Natural killer cell (primary cell): ENCODE data around the gene PCDHGA1. TPM values are rescaled to one million over a fixed set of nuclear protein-coding genes. Genes with fewer than 3 reads are reported as not detected.
"Not testable (repeated sequence)": the region's sequence is repeated elsewhere in the genome, so short reads cannot be mapped to it uniquely, and the experiment has no call there.

ENCODE experiments used
- ATAC-seq, 3 donors: fragments of 150-1000 bp in 2 of 3; fragments of 200-7000 bp in 1 of 3; cut with Tn5 transposase; 1 replicate in 1 of 3; 2 replicates in 2 of 3; pipeline ENCODE4 v1.10.0; 2021; ENCODE audit warnings: mild to moderate bottlenecking in 2 of 3, moderate library complexity in 2 of 3
- DNase-seq, 2 donors: peaks; one replicate each; pipeline versions ENCODE4 v3.0.0 to v3.0.0-alpha.2; 2013 to 2021; ENCODE audit warnings: mixed read lengths in 1 of 2
- H3K27ac ChIP-seq: one replicate; pipeline ENCODE4 v1.5.1; 2013; ENCODE audit warnings: mild to moderate bottlenecking, low read length
- H3K27me3 ChIP-seq: one replicate; pipeline ENCODE4 v1.6.1; 2013; ENCODE audit warnings: low read length; ENCODE audit not compliant: control insufficient read depth, insufficient read depth
- H3K36me3 ChIP-seq: one replicate; pipeline ENCODE4 v1.6.1; 2013; ENCODE audit warnings: low read length; ENCODE audit not compliant: control insufficient read depth, insufficient read depth
- H3K4me1 ChIP-seq: one replicate; pipeline ENCODE4 v1.6.1; 2013; ENCODE audit warnings: low read length; ENCODE audit not compliant: control insufficient read depth, insufficient read depth
- H3K4me3 ChIP-seq: one replicate; pipeline ENCODE4 v1.5.1; 2013; ENCODE audit warnings: low read length
- H3K9me3 ChIP-seq: one replicate; pipeline ENCODE4 v1.6.1; 2013; ENCODE audit warnings: low read length; ENCODE audit not compliant: control insufficient read depth, insufficient read depth
- H3K27ac Mint-ChIP-seq, 2 donors: one replicate each; pipeline ENCODE4 v1.8.0; 2022; ENCODE audit warnings: mild to moderate bottlenecking in 2 of 2, mixed read lengths in 2 of 2, moderate library complexity in 1 of 2
- H3K27me3 Mint-ChIP-seq, 2 donors: one replicate each; pipeline ENCODE4 v1.8.0; 2022; ENCODE audit warnings: low read depth in 2 of 2, mixed read lengths in 2 of 2
- H3K36me3 Mint-ChIP-seq: one replicate; pipeline ENCODE4 v1.8.0; 2022; ENCODE audit warnings: mixed read lengths
- H3K4me1 Mint-ChIP-seq, 2 donors: one replicate each; pipeline ENCODE4 v1.8.0; 2022; ENCODE audit warnings: mixed read lengths in 2 of 2
- H3K4me3 Mint-ChIP-seq: one replicate; pipeline ENCODE4 v1.8.0; 2022; ENCODE audit warnings: mild to moderate bottlenecking, moderate library complexity, mixed read lengths
- H3K9me3 Mint-ChIP-seq, 2 donors: one replicate each; pipeline ENCODE4 v1.8.0; 2022; ENCODE audit warnings: mixed read lengths in 2 of 2
- CTCF ChIP-seq: fragments of 200-600 bp; IDR thresholded peaks from one replicate; pipeline ENCODE4 v1.8.0; 2022; ENCODE audit warnings: antibody characterized with exemption
- WGBS: methylation state at CpG from one replicate; pipeline ENCODE4 v1.1.7; 2013; ENCODE audit warnings: missing lambda C conversion rate; ENCODE audit not compliant: insufficient coverage; 5-methylcytosine and 5-hydroxymethylcytosine counted together
- intact Hi-C: fragments of 100-400 bp; cut with micrococcal nuclease; formaldehyde crosslinking; loops from one replicate; pipeline ENCODE4 v1.14.2; 2022
- total RNA-seq, 4 donors: library from RNA; stranded (reverse); fragments of 120-200 nt in 1 of 4; gene quantifications; one replicate each; pipeline versions ENCODE4 v1.2.3 to v1.2.4, GENCODE V29; 2013 to 2022

Gene PCDHGA1
- total RNA-seq, 3 donors from 2014 or later (not counting 1 experiment from before 2014, with no cell fraction given) = not detected

GRCh38 chr5:141392429-141393198, 62.3 kb downstream of the PCDHGA1 start, which contains the start of gene PCDHGA8:
Gene PCDHGA8, plus strand, starts transcription at chr5:141392633. Its CDS starts 181 bp downstream, at chr5:141392814.
- Mint-ChIP-seq H3K4me1 (no peaks in the 10 kb centered on the region), H3K4me3 (peak within 1 kb of the TSS; percentile 71), H3K36me3 (peaks cover 7% of the 10 kb centered on the region), H3K27me3 (peaks cover 51 to 73% of the 10 kb centered on the region in 2 donors), H3K27ac (no peak within 1 kb of the TSS), H3K9me3 (peaks cover 0 to 5% of the 10 kb centered on the region in 2 donors)
- peak in 2 of 3 donors; percentile 47 to 58 for ATAC-seq
- peaks cover 63% of the 10 kb centered on the region for H3K27me3 ChIP-seq
- H3K4me3 ChIP-seq = no peak within 1 kb of the TSS
- H3K36me3 ChIP-seq = no peaks in the 10 kb centered on the region
- no peaks in the 10 kb centered on the region for H3K4me1 ChIP-seq
- intact Hi-C loops = no loop called here
- no peak within 1 kb of the TSS for H3K27ac ChIP-seq
- TF ChIP-seq CTCF = no peak
- peaks cover 39% of the 10 kb centered on the region for H3K9me3 ChIP-seq
- no peak for DNase-seq
- 39% methylated on average over 37 of the region's 38 CpGs for WGBS

- WGBS = 41% methylated on average over 21 of the region's 21 CpGs
- Mint-ChIP-seq H3K9me3 (peaks cover 0 to 5% of the 10 kb centered on the region in 2 donors), H3K27me3 (peaks cover 49 to 71% of the 10 kb centered on the region in 2 donors), H3K27ac (no peak overlapping the region), H3K4me1 (no peaks in the 10 kb centered on the region), H3K36me3 (peaks cover 7% of the 10 kb centered on the region), H3K4me3 (no peak overlapping the region)
- Histone ChIP-seq H3K4me3 (no peak overlapping the region), H3K36me3 (no peaks in the 10 kb centered on the region), H3K27ac (no peak overlapping the region), H3K4me1 (no peaks in the 10 kb centered on the region), H3K27me3 (peaks cover 64% of the 10 kb centered on the region), H3K9me3 (peaks cover 38% of the 10 kb centered on the region)
- intact Hi-C loops = no loop called here
- DNase-seq = no peak
- ATAC-seq = no peak
- no peak for TF ChIP-seq CTCF
Observed at GRCh38 chr5:141393267-141393666, 63.0 kb downstream of the PCDHGA1 start.

- H3K27ac Mint-ChIP-seq, H3K9me3 Mint-ChIP-seq, H3K36me3 Mint-ChIP-seq, H3K36me3 ChIP-seq, H3K4me1 ChIP-seq, H3K27ac ChIP-seq, ATAC-seq, H3K4me1 Mint-ChIP-seq, H3K4me3 ChIP-seq, intact Hi-C loops, H3K4me3 Mint-ChIP-seq: not testable (repeated sequence)
- peak in 1 of 2 donors; percentile 13 for DNase-seq
- H3K27me3 Mint-ChIP-seq = peaks cover 49 to 62% of the 10 kb centered on the region in 2 donors
- peaks cover 69% of the 10 kb centered on the region for H3K27me3 ChIP-seq
- peaks cover 37% of the 10 kb centered on the region for H3K9me3 ChIP-seq
- WGBS = 42% methylated on average over 40 of the region's 53 CpGs
Observed at GRCh38 chr5:141394401-141395187, 64.3 kb downstream of the PCDHGA1 start.
